GM19240 (cell line): ENCODE measurements around the gene NYAP1.
"Not testable (repeated sequence)": the region's sequence is repeated elsewhere in the genome, so short reads cannot be mapped to it uniquely, and the experiment has no call there.

Experiments
- DNase-seq: peaks from one replicate; pipeline ENCODE4 v3.0.0; 2011; ENCODE audit warnings: low spot score; ENCODE audit not compliant: insufficient read length

The NYAP1 gene

GRCh38 chr7:100483722-100484672 lies at the start of gene NYAP1:
Gene NYAP1, plus strand, starts transcription at chr7:100483927. Its CDS starts 1,385 bp downstream, at chr7:100485312.
- DNase-seq = no peak

GRCh38 chr7:100434297-100435144 lies 49.2 kb upstream of the NYAP1 start:
- no peak for DNase-seq

- DNase-seq = no peak
Observed at GRCh38 chr7:100435401-100436304, 48.1 kb upstream of the NYAP1 start.

GRCh38 chr7:100437150-100438100 lies 46.3 kb upstream of the NYAP1 start:
- DNase-seq = no peak

GRCh38 chr7:100438172-100438571 lies 45.6 kb upstream of the NYAP1 start:
- DNase-seq = no peak

- DNase-seq = not testable (repeated sequence)
Observed at GRCh38 chr7:100438731-100439130, 45.0 kb upstream of the NYAP1 start.

- not testable (repeated sequence) for DNase-seq
Observed at GRCh38 chr7:100439244-100439643, 44.5 kb upstream of the NYAP1 start.

- no peak for DNase-seq
Observed at GRCh38 chr7:100441641-100442535, 41.8 kb upstream of the NYAP1 start.

GRCh38 chr7:100443096-100443840 lies 40.5 kb upstream of the NYAP1 start:
- no peak for DNase-seq

- no peak for DNase-seq
Observed at GRCh38 chr7:100444311-100445278, 39.1 kb upstream of the NYAP1 start.

GRCh38 chr7:100446040-100446439 lies 37.7 kb upstream of the NYAP1 start:
- DNase-seq = no peak

GRCh38 chr7:100447363-100447762 lies 36.4 kb upstream of the NYAP1 start:
- not testable (repeated sequence) for DNase-seq

- DNase-seq = no peak
Observed at GRCh38 chr7:100449190-100449795, 34.4 kb upstream of the NYAP1 start.

GRCh38 chr7:100452513-100452912 lies 31.2 kb upstream of the NYAP1 start:
- DNase-seq = no peak

GRCh38 chr7:100453854-100454253 lies 29.9 kb upstream of the NYAP1 start:
- not testable (repeated sequence) for DNase-seq

GRCh38 chr7:100455206-100455605 lies 28.5 kb upstream of the NYAP1 start:
- no peak for DNase-seq

GRCh38 chr7:100456562-100456961 lies 27.2 kb upstream of the NYAP1 start:
- no peak for DNase-seq
